Fibroblast of lung (primary cell): ENCODE data around the gene LHFPL2. TPM values are rescaled to one million over a fixed set of nuclear protein-coding genes. Genes with fewer than 3 reads are reported as not detected.

Experiments used
- DNase-seq, 2 donors: peaks; one replicate each; pipeline versions ENCODE4 v3.0.0 to v3.0.0-alpha.2; 2010; ENCODE audit warnings: low read depth in 2 of 2
- H2AFZ ChIP-seq: 2 replicates; pipeline ENCODE4 v1.5.1; 2012; ENCODE audit warnings: low read length, control low read depth, inconsistent platforms
- H3K27ac ChIP-seq: 2 replicates; pipeline ENCODE4 v1.5.1; 2011; ENCODE audit warnings: low read length, control low read depth; ENCODE audit not compliant: insufficient read depth
- H3K27me3 ChIP-seq: 2 replicates; pipeline ENCODE4 v1.5.1; 2011; ENCODE audit warnings: mild to moderate bottlenecking, low read length; ENCODE audit not compliant: control insufficient read depth, insufficient read depth
- H3K36me3 ChIP-seq: 2 replicates; pipeline ENCODE4 v1.5.1; 2011; ENCODE audit warnings: low read length; ENCODE audit not compliant: control insufficient read depth, insufficient read depth
- H3K4me1 ChIP-seq: 2 replicates; pipeline ENCODE4 v1.5.1; 2011; ENCODE audit warnings: low read length; ENCODE audit not compliant: control insufficient read depth, insufficient read depth; ENCODE audit errors: extremely low read depth
- H3K4me2 ChIP-seq: 2 replicates; pipeline ENCODE4 v1.5.1; 2011; ENCODE audit warnings: low read length, control low read depth; ENCODE audit not compliant: insufficient read depth; ENCODE audit errors: extremely low read depth
- H3K4me3 ChIP-seq, 4 experiments: fragments of 200-600 bp in 1 of 4; sonication (generic) in 1 of 4; replicated peaks in 1 of 4; 2 replicates each; pipeline ENCODE4 v1.5.1; 2011 to 2016; ENCODE audit warnings: low read length in 4 of 4, low read depth in 3 of 4, mild to moderate bottlenecking in 3 of 4, control low read depth in 2 of 4, inconsistent platforms in 1 of 4, mixed read lengths in 1 of 4; ENCODE audit not compliant: insufficient read depth in 1 of 4; ENCODE audit errors: control extremely low read depth in 1 of 4
- H3K79me2 ChIP-seq: 2 replicates; pipeline ENCODE4 v1.5.1; 2012; ENCODE audit warnings: mild to moderate bottlenecking, low read length, inconsistent platforms; ENCODE audit not compliant: control insufficient read depth, insufficient read depth
- H3K9ac ChIP-seq: 2 replicates; pipeline ENCODE4 v1.5.1; 2011; ENCODE audit warnings: mild to moderate bottlenecking, low read length, control low read depth; ENCODE audit not compliant: insufficient read depth
- H3K9me3 ChIP-seq: 2 replicates; pipeline ENCODE4 v1.5.1; 2012; ENCODE audit warnings: low read depth, low read length; ENCODE audit not compliant: control insufficient read depth, insufficient read depth
- H4K20me1 ChIP-seq: 2 replicates; pipeline ENCODE4 v1.5.1; 2011; ENCODE audit warnings: low read length; ENCODE audit not compliant: control insufficient read depth, insufficient read depth; ENCODE audit errors: extremely low read depth
- EZH2 ChIP-seq: IDR thresholded peaks from 2 replicates; pipeline ENCODE4 v1.5.1; 2012; ENCODE audit warnings: low read length, control low read depth, mild to moderate bottlenecking; ENCODE audit errors: missing control alignments
- polyA plus RNA-seq, 2 donors: library from polyadenylated mRNA; depleted of rRNA in 1 of 2; stranded (reverse) in 1 of 2; unstranded in 1 of 2; fragments of >200 nt; gene quantifications; 2 replicates each; pipeline ENCODE4 v1.2.1, GENCODE V29; 2011 to 2012; ENCODE audit warnings: missing spikeins in 1 of 2
- total RNA-seq: library from RNA; depleted of rRNA; stranded (reverse); fragments of >200 nt; gene quantifications from 2 replicates; pipeline ENCODE4 v1.2.1, GENCODE V29; 2014
- TF ChIP-seq, protein P1 (sequence below), 2 donors: IDR thresholded peaks in 1 of 2; conservative IDR thresholded peaks in 1 of 2; 1 replicate in 1 of 2; 2 replicates in 1 of 2; pipeline ENCODE4 v1.5.1; 2011 to 2012; ENCODE audit warnings: low read length in 2 of 2, control low read depth in 1 of 2, inconsistent platforms in 1 of 2, low read depth in 1 of 2, mild to moderate bottlenecking in 1 of 2

LHFPL2 gene
- total and polyA plus RNA-seq, 2 donors (not counting 1 experiment from before 2014, with no cell fraction given) = 13.7 to 51.4 TPM

DNA sequence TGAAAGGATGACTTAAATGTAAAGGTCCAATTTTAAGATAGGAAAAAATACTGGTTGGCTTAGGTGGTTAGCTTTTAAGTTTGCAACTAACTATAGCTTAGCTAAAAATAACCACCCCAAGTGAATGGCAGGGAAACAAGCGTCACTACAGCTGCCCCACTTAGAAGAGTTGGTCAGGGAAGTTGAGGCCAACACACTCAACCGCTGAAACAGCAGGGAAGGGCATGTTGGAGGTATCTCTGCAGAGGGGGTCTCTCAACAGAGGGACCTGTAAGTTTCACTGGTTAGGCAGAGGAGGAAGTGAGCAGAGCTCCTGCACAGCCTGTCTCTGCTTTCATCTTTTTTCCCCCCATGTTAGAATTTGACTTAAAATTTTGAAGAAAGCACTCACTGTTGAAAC is 75.3 kb downstream of the LHFPL2 start:
- Histone ChIP-seq H2AFZ (no peak overlapping the region), H3K36me3 (no peaks in the 10 kb centered on the region), H3K4me1 (peaks cover 7% of the 10 kb centered on the region), H3K79me2 (peaks cover 2% of the 10 kb centered on the region), H3K27ac (no peak overlapping the region), H4K20me1 (no peaks in the 10 kb centered on the region), H3K4me2 (no peak overlapping the region), H3K9me3 (no peaks in the 10 kb centered on the region), H3K27me3 (no peaks in the 10 kb centered on the region), H3K4me3 (no peak overlapping the region), H3K9ac (no peak overlapping the region)
- TF ChIP-seq, protein P1, sequence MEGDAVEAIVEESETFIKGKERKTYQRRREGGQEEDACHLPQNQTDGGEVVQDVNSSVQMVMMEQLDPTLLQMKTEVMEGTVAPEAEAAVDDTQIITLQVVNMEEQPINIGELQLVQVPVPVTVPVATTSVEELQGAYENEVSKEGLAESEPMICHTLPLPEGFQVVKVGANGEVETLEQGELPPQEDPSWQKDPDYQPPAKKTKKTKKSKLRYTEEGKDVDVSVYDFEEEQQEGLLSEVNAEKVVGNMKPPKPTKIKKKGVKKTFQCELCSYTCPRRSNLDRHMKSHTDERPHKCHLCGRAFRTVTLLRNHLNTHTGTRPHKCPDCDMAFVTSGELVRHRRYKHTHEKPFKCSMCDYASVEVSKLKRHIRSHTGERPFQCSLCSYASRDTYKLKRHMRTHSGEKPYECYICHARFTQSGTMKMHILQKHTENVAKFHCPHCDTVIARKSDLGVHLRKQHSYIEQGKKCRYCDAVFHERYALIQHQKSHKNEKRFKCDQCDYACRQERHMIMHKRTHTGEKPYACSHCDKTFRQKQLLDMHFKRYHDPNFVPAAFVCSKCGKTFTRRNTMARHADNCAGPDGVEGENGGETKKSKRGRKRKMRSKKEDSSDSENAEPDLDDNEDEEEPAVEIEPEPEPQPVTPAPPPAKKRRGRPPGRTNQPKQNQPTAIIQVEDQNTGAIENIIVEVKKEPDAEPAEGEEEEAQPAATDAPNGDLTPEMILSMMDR (conservative IDR thresholded peaks at IDR 0.05 in 1 of 2, IDR thresholded peaks at IDR 0.05 in 1 of 2; ENCODE audit: low read depth in 1 of 2, low read length in 2 of 2) = no peak
- no peak for TF ChIP-seq EZH2
- DNase-seq = no peak

DNA sequence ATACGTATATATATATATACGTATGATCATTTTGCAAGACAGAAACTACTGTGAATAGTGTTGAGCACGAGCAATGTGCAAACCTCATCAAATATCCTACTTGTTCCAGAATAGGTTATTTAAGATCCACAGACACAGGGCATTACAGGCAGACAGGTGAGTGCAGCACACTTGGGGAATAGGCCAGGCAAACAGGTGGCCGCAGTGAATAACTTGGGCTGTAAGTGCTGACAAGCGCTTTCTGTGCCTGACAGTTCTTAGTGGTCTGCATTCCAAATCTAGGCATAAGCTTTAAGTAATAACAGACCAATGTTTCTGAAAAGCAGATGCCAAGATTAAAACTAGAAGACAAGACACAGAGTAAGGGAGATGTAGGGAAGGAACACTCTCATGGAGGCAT is 77.9 kb downstream of the LHFPL2 start:
- H4K20me1 ChIP-seq = no peaks in the 10 kb centered on the region
- no peak overlapping the region for H3K9ac ChIP-seq
- H3K4me3 ChIP-seq = no peak overlapping the region
- no peaks in the 10 kb centered on the region for H3K36me3 ChIP-seq
- TF ChIP-seq EZH2 = no peak
- TF ChIP-seq, protein P1 (conservative IDR thresholded peaks at IDR 0.05 in 1 of 2, IDR thresholded peaks at IDR 0.05 in 1 of 2; ENCODE audit: low read depth in 1 of 2, low read length in 2 of 2) = no peak
- no peak for DNase-seq
- H3K27ac ChIP-seq = no peak overlapping the region
- no peaks in the 10 kb centered on the region for H3K27me3 ChIP-seq
- H2AFZ ChIP-seq = no peak overlapping the region
- H3K4me2 ChIP-seq = no peak overlapping the region
- no peaks in the 10 kb centered on the region for H3K9me3 ChIP-seq
- H3K4me1 ChIP-seq = peaks cover 3% of the 10 kb centered on the region
- H3K79me2 ChIP-seq = peaks cover 2% of the 10 kb centered on the region

DNA sequence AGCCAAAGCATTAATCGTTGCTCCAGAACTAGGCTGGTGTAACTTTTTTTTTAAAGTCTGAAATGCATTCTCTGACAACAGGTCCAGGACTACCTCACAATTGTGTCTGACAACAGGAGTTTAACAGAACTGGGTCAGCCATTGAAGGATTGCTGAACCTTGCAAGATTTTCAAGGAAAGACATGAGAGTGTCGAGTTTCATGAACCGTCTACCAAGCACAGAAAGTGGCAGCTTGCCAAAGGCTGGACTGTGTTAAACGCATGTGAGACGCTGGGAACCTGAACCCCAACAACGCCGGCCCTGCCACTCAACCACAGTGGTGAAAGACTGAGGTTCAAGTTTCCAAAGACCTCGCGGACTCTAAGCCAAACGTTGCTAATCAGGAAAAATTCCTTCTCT is 79.1 kb downstream of the LHFPL2 start:
- Histone ChIP-seq H4K20me1 (no peaks in the 10 kb centered on the region), H2AFZ (no peak overlapping the region), H3K4me1 (peaks cover 3% of the 10 kb centered on the region), H3K9ac (no peak overlapping the region), H3K27ac (no peak overlapping the region), H3K27me3 (no peaks in the 10 kb centered on the region), H3K9me3 (no peaks in the 10 kb centered on the region), H3K36me3 (no peaks in the 10 kb centered on the region), H3K79me2 (peaks cover 2% of the 10 kb centered on the region), H3K4me2 (no peak overlapping the region), H3K4me3 (no peak overlapping the region)
- DNase-seq = peak; percentile 86 to 92
- no peak for TF ChIP-seq EZH2
